HG03103 (cell line): Measurements from ENCODE around the gene BBX.

Experiments
- ATAC-seq: cut with Tn5 transposase; IDR thresholded peaks from one replicate; pipeline ENCODE4 v1.9.1; 2021; ENCODE audit warnings: low read depth; ENCODE audit not compliant: unreplicated experiment

The BBX gene

GRCh38 chr3:107729686-107730085 is 206.9 kb downstream of the BBX start:
- no peak for ATAC-seq

- no peak for ATAC-seq
Measured at GRCh38 chr3:107734317-107734716, 211.6 kb downstream of the BBX start.

- ATAC-seq = no peak
Measured at GRCh38 chr3:107737914-107738313, 215.2 kb downstream of the BBX start.

- ATAC-seq = no peak
Measured at GRCh38 chr3:107738486-107739183, 215.9 kb downstream of the BBX start.

- ATAC-seq = no peak
Measured at GRCh38 chr3:107739227-107739626, 216.5 kb downstream of the BBX start.

GRCh38 chr3:107740992-107741896 is 218.5 kb downstream of the BBX start:
- no peak for ATAC-seq

GRCh38 chr3:107745354-107745753 is 222.6 kb downstream of the BBX start:
- no peak for ATAC-seq

- ATAC-seq = no peak
Measured at GRCh38 chr3:107752202-107752990, 229.6 kb downstream of the BBX start.

GRCh38 chr3:107753494-107753893 is 230.7 kb downstream of the BBX start:
- ATAC-seq = no peak

- no peak for ATAC-seq
Measured at GRCh38 chr3:107753976-107754375, 231.2 kb downstream of the BBX start.

GRCh38 chr3:107756649-107757048 is 233.9 kb downstream of the BBX start:
- ATAC-seq = no peak

GRCh38 chr3:107757140-107757539 is 234.4 kb downstream of the BBX start:
- ATAC-seq = no peak

GRCh38 chr3:107760144-107760543 is 237.4 kb downstream of the BBX start:
- no peak for ATAC-seq

GRCh38 chr3:107761391-107761790 is 238.6 kb downstream of the BBX start:
- no peak for ATAC-seq

- no peak for ATAC-seq
Measured at GRCh38 chr3:107765524-107765923, 242.8 kb downstream of the BBX start.

- ATAC-seq = no peak
Measured at GRCh38 chr3:107767897-107768605, 245.3 kb downstream of the BBX start.

GRCh38 chr3:107769882-107770281 is 247.1 kb downstream of the BBX start:
- no peak for ATAC-seq

- no peak for ATAC-seq
Measured at GRCh38 chr3:107772016-107772415, 249.3 kb downstream of the BBX start.

- ATAC-seq = no peak
Measured at GRCh38 chr3:107775974-107776373, 253.2 kb downstream of the BBX start.

GRCh38 chr3:107781253-107781652 is 258.5 kb downstream of the BBX start:
- ATAC-seq = no peak
